HG02588 (cell line): Measurements from ENCODE around the gene PRUNE2.
"Not testable (repeated sequence)": the region's sequence is repeated elsewhere in the genome, so short reads cannot be mapped to it uniquely, and the experiment has no call there.

ENCODE experiments used
- ATAC-seq: cut with Tn5 transposase; IDR thresholded peaks from one replicate; pipeline ENCODE4 v1.9.1; 2021; ENCODE audit warnings: mild to moderate bottlenecking, moderate library complexity; ENCODE audit not compliant: unreplicated experiment

The PRUNE2 gene, protein sequence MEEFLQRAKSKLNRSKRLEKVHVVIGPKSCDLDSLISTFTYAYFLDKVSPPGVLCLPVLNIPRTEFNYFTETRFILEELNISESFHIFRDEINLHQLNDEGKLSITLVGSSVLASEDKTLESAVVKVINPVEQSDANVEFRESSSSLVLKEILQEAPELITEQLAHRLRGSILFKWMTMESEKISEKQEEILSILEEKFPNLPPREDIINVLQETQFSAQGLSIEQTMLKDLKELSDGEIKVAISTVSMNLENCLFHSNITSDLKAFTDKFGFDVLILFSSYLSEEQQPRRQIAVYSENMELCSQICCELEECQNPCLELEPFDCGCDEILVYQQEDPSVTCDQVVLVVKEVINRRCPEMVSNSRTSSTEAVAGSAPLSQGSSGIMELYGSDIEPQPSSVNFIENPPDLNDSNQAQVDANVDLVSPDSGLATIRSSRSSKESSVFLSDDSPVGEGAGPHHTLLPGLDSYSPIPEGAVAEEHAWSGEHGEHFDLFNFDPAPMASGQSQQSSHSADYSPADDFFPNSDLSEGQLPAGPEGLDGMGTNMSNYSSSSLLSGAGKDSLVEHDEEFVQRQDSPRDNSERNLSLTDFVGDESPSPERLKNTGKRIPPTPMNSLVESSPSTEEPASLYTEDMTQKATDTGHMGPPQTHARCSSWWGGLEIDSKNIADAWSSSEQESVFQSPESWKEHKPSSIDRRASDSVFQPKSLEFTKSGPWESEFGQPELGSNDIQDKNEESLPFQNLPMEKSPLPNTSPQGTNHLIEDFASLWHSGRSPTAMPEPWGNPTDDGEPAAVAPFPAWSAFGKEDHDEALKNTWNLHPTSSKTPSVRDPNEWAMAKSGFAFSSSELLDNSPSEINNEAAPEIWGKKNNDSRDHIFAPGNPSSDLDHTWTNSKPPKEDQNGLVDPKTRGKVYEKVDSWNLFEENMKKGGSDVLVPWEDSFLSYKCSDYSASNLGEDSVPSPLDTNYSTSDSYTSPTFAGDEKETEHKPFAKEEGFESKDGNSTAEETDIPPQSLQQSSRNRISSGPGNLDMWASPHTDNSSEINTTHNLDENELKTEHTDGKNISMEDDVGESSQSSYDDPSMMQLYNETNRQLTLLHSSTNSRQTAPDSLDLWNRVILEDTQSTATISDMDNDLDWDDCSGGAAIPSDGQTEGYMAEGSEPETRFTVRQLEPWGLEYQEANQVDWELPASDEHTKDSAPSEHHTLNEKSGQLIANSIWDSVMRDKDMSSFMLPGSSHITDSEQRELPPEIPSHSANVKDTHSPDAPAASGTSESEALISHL (N-terminal part only)

DNA sequence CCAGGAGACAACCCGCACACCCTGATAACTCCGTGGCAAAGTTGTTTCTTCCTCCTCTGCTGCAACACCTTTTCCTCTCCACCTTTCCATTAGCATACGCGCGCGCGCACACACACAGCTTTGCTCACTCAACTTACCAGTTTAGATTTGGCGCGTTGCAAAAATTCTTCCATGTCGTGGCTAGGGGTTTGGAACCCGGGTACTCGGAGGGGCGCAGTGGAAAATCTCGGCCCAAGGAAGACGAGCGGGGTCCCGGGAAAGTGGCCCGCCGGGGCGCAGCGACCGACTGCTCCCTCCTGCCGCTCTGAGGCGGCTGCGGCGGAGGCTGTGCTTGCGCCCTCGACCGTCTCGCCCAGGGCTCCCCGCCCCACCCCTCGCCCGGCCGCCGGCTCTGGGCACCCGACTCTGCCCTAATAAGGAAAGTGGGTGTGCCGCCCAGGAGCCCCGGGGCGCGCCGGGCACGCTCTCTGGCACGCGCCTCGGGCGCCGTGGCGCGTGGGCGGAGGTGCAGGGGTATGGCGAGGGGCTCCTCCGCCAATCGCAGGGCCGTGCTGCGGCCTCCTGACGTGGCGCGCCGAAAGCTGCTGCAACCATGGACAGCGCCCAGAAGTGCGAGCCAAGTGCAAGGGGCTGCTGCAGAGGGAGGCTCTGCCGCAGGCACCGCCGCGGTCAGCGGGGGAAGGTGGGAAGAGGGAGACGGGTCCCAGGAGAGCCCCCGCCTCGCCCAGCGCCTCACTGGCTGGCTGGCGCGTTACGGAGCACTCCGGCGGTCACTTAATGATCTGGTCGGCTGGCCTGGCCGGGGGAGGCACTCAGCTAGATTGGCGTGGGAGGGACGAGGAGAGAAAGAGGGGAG is at the start of gene PRUNE2:
TSS of gene PRUNE2 (minus strand) at position 324 of the 856 bp plus-strand sequence. CDS start at position 173, 151 bp downstream.
- no peak for ATAC-seq

DNA sequence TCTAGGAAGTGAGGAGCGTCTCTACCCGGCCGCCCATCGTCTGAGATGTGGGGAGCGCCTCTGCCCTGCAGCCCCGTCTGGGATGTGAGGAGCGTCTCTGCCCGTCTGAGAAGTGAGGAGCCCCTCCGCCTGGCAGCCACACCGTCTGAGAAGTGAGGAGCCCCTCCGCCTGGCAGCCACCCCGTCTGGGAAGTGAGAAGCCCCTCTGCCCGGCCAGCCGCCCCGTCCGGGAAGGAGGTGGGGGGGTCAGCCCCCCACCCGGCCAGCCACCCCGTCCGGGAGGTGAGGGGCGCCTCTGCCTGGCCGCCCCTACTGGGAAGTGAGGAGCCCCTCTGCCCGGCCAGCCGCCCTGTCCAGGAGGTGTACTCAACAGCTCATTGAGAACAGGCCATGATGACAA is 49.5 kb upstream of the PRUNE2 start:
- not testable (repeated sequence) for ATAC-seq

DNA sequence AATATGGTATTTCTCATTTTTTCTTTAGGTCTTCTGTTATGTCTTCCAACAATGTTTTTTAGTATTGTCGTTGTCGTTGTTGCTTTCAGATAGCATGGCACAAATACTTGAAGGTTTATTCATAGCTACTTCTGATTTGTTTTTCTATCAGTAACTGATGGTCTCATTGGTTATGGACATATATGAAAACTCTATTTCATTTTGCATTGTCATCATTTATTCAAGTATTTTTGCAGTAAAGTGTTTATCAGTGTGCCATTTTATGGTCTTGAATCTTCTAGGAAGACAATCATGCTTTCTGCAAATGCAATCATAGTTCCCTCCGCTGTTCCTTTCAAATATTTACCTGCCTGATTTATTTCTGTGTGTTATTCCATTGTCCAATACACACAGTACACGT is 44.0 kb upstream of the PRUNE2 start:
- no peak for ATAC-seq

DNA sequence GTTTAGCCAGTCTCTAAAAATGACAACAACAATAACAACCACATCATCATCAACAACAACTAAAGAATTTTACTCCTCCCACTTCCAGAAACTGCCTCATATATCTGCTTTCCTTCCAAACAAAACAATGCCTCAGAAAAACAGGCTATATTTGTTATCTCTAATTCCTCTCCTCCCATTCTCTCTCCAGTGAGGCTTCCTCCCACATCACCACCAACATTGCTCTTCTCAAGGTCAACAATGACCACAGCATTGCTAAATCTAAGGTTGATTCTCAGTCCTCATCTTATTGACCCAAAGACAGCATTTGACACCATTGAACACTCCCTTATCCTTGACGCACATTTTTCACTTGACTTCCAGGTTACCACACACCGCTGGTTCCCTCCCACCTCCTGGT is 38.1 kb upstream of the PRUNE2 start:
- ATAC-seq = no peak

- no peak for ATAC-seq
Observed at GRCh38 chr9:76943054-76943453, 37.1 kb upstream of the PRUNE2 start.

DNA sequence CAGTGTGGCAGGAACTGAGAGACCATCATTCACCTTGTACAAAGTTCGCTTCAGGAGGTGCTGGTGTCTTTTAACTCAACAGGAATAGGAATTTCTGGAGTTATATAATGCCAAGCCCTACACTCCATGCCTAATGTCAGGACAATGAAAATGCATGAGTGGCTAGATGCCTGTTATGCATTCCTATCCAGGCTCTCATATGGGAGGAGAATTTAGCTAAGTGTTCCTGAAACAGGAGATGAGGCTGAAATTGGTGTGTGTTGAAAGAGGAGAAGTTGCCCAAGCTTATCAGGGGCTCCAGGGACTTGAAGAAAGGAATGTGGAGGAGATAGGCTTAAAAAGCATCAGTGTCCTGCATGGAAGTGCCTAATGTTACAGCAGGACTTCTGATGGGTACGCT is 26.8 kb upstream of the PRUNE2 start:
- ATAC-seq = no peak

GRCh38 chr9:76932265-76932664 is 26.4 kb upstream of the PRUNE2 start:
- no peak for ATAC-seq

DNA sequence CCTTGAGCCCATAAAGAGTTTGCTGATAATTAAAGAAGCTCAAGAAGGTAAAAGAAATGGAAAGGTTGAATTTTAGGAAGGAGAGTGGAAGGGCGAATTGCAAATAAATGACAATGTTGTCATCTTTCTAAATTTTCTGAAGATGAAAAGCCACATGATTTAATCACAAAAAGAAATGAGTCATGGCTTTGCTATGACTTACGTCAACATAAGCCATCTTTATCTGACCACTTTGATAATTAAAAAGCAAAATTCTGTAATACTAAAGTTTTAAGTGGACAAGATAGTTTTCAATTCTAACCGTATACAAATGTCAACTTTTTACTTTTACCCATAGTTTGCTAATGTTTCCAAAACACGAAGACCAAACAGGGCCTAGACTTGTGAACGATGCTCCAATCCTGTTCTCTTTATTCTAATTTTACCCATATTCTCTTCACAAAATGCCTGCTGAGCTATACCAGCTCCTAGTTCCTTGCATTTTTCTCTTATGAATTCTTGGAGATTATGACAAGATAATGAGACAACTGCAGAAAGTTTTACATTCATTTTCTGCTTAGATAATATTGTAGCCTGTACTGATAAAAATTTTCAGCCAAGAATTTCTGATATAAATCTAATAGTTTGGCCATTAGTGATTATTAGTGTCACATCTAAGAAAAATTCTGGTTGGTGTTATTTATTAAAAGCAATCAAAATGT is 21.8 kb upstream of the PRUNE2 start:
- ATAC-seq = no peak

GRCh38 chr9:76926846-76927245 is 20.9 kb upstream of the PRUNE2 start:
- ATAC-seq = no peak

DNA sequence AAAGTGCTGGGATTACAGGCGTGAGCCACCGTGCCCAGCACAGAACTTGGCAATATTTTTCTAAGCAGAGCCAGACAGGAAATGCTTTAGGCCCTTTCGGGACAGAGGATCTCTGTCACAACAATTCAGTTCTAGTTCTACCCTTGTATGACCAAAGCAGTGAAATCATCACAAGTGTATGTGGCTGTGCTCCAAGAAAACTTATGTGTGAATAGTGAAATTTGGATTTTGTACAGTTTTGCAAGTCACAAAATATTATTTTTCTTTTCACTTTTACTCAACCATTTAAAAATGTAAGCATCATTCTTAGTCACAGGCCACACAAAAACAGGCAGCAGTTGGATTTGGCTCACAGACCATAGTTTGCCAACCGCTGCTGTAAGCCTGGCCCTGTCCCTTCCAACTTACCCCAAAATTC is 20.4 kb upstream of the PRUNE2 start:
- ATAC-seq = no peak

GRCh38 chr9:76921165-76921564 is 15.3 kb upstream of the PRUNE2 start:
- no peak for ATAC-seq

DNA sequence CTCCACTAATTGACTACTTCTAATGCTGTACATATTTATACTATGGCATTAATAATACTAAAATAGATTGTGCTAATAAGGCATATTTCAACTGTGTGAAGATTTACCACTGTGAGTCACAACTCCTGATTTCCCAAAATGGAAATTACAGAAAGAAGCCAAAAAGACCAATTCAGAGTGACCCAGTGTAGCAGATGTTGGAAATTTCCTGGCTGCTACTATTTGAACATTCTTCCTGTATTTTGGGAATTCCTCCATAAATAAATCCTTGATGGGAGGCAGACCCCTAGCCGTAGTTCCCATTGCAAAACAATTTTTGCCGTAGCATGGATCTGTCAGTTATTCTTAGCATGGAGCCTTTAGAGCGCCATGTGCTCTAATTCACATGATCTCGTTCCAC is 11.4 kb upstream of the PRUNE2 start:
- no peak for ATAC-seq

DNA sequence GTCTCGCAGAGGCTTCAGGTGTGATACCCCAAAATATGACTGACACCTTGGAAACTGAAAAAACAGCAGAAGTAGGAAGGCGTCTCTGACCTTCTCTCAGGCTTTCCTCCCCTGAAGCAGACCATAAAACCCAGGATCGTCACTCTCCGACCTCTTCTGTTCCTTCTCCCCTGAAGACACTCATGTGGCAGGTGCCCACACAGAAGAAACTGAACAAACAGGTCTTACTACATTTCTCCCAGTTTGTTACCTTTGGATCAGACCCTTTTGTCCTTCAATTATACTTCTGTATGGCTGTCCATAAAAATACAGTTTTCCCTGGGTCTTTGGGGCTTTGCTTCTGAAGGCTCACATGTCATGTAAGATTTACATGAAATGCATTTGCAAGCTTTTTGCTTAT is 10.3 kb upstream of the PRUNE2 start:
- ATAC-seq = no peak

GRCh38 chr9:76913467-76913866 is 7.6 kb upstream of the PRUNE2 start:
- no peak for ATAC-seq

DNA sequence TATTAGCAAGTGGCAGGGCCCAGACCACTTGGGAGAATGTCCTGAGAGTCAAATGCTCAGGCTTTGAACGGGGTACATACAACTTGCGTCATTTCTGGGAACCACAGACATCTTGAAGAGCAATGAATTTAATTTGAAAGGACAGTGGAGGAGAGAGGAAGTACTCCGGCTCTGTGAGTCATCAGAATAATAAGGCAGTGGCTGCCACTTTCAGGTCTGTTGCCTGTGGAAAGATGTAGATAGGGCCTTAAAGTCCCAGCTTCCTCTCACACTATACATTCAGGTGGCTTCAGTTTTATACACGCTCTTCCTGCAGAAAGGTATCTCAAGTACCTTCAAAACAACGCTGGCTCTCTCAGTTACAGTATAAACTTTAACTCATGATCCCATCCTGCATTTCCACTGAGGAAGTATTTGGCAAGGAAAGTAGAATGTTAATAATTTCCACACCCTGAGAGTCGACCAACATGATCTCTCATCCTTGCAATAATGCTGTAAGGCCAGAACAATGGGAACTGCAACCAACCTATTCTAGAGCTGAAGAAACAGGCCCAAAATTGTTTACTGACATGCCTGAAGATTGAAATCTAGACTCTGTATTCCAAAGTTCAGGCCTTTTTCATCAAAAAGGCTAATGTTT is 6.8 kb upstream of the PRUNE2 start:
- no peak for ATAC-seq

GRCh38 chr9:76911971-76912370 is 6.1 kb upstream of the PRUNE2 start:
- no peak for ATAC-seq

- ATAC-seq = no peak
Observed at GRCh38 chr9:76910861-76911260, 4.9 kb upstream of the PRUNE2 start.

GRCh38 chr9:76906647-76906975 is 697 bp upstream of the PRUNE2 start:
- no peak for ATAC-seq
